ENCODE measurements around the gene NAA60.
"Not testable (repeated sequence)": the region's sequence is repeated elsewhere in the genome, so short reads cannot be mapped to it uniquely, and the experiment has no call there.

NAA60 gene

DNA sequence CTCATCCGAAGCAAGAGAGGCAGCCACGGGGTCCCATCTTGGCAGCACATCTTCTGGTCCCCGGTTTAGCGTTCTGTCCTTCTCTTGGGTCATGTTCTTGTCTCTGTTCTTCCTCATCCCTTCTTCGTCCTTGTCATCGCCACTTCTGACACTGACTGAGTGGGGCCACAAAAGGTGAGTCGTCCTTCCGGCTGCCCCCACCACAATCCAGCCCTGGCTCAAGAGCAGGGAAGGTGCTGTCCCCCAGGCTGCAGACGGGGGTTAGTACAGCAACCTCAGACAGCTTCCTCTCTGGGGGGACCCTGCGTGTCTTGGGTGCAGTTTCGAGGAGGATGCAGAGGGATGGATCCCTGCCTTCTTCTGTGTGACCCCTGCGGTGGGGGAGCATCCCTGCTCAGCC is 21.8 kb downstream of the NAA60 start:
- no peak for DNase-seq

DNA sequence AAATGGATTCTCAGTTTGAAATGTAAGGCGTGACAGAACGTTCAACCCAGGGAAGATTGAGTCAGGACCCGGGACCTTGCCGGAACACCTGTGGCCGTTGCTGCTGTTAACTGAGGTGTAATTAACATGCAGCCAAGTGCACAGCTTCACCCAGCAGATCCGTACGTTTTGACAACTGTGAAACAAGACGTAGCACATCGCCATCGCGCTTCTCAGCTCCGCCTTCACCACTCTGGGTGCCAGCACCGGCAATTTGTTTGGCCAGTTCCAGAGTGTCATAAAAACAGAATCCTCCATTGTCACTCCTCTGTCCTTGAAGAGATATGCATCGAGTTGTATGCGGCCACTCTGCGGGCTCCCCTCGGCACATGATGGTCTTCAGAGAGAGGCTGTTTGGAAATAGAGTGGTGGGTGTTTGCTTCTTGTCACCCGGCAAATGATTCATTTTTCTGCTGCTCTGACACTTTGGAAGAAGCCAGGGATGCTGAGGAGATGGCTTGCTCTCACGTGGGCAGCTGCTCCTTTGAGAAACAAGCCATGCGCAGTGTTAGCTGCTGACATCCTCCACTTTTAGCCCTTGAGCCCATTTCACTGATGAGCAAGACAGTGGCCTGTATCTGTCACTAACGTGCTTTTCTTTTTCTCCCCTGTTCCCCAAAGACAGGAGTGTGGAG is 22.6 kb downstream of the NAA60 start:
- no peak for DNase-seq

DNA sequence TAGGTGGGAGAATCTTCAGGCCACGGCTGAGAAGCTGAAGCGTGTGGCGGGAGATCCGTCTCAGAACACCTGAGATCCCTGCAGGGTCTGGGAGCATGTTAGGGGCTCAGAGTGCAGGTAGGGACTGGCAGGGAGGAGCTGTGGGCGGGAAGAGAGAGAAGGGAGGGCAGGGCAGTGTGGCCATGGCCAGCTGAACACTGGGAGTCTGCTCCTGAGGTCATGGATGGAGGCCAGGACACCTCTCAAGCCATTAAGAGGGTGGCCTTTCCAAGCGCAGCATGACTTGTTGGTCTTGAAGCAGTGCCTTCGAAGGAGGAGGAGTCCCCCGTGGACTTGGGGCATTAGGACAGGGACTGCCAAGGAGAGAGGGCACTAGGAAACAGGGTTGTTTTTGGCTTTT is 23.7 kb downstream of the NAA60 start:
- DNase-seq, result no peak

DNA sequence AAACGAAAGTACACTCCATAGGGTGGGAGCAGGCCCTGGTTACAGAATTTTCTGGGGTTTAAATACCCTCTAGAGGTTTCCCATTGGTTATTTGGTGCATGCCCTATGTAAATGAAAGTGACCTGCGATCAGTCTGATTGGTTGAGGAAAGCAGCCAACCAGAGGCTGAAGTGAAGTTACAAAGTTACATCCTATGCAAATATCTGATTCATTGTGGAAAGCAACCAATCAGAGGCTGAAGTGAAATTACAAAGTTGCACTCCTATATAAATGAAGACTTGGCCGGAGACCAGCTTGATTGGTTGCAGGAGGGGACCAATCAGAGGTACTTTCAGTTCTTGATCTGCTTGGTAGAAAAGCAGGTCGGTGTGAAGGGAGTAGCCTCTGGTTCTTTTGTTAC is 24.4 kb downstream of the NAA60 start:
- DNase-seq, result no peak

DNA sequence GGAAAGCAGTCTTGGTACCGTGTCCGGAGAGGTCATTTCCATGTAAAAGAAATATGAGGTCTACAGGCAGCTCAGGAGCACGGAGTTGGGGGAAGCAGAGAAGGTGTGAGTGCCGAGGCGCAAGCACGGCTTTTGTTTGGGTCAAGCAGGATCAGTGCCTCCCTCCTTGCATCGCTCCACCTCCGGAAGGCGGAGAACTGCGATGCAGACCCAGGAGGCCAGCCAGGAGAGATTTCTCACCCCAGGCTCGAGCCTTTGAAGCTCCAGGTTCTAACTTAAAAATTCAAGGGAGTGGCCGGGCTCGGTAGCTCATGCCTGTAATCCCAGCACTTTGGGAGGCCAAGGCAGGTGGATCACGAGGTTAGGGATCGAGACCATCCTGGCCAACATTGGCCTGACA is 25.0 kb downstream of the NAA60 start:
- no peak for DNase-seq

DNA sequence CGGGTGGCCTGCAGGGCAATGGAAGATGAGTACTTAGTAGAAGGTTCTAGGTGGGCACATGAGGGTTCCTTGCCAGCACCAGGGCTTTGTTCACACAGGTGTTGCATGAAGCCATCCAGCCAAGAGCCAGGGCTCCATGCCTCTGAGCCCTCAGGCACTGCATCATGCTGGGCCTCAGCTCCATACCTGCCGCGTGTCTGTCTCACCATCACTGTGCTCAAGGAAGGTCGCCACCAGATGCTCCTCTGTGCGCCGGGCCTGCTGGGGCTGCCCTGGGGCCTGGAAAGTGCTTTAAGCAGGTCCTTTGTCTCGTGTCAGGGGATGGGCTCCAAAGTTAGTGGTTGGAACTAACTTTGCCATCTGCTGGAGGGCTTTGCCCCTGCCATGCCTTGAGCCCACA is 26.3 kb downstream of the NAA60 start:
- DNase-seq, result no peak

DNA sequence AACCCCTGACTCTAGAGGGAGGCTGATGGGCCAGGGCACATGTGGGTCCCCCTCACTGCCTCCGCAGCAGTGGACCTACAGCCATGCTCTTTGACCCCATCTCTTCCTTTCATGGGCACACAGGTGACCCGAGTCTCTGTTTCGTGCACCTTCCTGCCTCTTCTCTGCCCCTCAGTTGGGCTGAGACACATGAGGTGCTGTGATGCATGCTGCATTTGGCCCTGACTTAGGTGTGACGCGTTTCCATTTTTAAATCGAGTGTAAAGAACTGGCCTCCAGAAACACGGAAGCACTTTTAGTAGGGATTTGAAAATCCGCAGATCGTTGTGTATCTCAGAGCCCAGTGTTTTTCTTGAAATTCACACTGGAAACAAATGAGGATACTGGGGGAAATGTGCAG is 27.2 kb downstream of the NAA60 start:
- no peak for DNase-seq

DNA sequence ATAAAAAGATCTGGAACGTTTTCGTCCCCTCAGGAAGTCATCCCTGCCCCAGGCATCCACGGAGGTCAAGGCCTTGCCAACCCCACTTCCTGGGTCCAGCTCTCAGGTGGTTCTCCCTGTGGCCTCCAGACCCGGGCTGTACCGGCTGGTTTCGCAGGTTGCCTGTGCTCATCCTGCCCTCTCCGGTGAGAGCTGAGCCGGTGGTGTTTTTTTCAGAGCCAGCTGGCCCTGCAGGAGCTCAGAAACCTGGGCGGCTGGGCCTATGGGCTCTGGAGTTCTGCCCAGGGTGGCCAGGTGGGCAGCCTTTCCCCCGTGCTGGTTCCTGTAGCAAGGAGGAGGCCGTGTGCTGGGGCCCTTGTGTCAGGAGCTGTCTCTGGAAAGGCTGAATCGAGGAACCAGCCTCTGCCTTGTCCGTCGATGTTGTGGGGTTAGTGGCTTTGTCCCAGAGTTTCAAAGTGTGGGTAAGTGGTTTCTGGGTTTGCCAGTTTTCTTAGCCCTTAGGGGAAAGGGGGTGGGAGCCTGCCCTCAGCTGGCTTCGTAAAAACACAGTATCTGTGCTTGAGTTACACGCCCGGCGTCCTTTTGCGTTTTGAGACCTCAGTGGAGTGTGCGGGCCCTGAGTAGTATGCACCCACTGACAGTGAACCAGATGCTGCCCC is 28.2 kb downstream of the NAA60 start:
- no peak for DNase-seq

DNA sequence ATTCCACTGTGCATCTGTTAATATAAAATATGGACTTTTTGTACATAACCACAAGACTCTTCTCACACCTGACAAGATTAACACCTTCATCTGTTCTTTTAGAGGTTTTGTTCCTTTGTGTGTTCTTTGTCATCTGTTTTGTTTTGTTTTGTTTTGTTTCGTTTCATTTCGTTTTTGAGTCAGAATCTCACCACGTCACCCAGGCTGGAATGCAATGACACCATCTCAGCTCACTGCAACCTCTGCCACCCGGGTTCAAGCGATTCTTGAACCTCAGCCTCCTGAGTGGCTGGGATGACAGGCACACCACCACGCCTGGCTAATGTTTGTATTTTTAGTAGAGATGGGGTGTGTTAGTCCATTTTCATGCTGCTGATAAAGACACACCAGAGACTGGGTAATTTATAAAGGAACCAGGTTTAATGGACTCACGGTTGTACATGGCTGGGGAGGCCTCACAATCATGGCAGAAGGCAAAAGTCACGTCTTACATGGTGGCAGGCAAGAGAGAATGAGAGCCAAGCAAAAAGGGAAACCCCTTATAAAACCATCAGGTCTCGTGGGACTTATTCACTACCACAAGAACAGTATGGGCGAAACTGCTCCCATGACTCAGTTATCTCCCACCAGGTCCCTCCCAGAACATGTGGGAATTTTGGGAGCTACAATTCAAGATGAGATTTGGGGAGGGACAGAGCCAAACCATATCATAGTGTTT is 29.6 kb downstream of the NAA60 start:
- DNase-seq, result no peak

DNA sequence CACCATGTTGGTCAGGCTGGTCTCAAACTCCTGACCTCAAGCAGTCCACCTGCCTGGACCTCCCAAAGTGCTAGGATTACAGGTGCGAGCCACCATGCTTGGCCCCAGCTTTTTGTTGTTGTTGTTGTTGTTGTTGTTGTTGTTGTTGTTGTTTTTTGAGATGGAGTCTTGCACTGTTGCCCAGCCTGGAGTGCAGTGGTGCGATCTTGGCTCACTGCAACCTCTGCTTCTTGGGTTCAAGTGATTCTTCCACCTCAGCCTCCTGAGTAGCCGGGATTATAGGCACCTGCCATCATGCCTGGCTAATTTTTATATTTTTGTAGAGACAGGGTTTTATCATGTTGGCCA is 30.1 kb downstream of the NAA60 start:
- not testable (repeated sequence) for DNase-seq

DNA sequence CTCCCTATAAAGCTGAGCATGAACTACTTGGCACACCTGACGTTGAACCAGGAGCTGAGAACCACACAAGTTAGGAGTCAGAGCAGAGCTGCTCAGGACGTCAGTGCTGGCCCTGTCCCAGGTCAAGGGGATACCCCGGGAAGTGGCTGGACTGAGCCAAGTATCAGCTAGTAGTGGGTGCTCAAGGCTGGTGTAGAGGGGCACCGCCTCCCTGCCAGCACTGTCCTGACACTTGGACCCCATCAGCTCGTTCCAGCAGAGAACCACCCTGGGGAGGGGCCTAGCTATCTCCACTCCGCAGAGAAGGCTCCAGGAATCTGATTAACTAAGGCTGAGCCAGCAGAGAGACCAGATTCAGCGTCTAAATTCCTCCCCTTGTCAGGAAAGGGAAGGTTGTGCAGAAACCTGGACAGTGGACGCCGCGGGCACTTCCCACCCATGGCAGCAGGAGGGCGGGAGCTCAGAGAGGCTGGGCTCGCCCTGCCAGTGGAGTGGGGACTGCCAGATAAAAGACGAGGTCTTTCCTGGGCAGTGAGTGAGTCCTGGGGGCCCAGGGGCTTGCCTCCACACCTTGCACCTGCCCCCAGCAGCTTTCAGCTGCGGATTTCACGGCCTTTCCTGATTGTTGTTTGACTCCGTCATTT is 30.8 kb downstream of the NAA60 start:
- DNase-seq, result no peak

DNA sequence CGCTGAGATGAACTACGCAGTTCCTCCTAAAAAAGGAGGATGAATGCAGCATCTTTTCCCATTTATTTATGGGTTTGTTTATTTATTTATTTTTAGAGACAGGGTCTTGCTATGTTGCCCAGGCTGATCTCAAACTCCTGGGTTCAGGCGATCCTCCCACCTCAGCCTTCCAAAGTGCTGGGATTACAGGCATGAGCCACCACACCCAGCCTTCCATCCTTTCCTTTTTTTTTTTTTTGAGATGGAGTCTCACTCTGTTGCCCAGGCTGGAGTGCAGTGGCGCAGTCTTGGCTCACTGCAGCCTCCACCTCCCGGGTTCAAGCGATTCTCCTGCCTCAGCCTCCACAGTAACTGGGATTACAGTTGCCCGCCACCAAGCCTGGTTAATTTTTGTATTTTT is 31.4 kb downstream of the NAA60 start:
- not testable (repeated sequence) for DNase-seq

DNA sequence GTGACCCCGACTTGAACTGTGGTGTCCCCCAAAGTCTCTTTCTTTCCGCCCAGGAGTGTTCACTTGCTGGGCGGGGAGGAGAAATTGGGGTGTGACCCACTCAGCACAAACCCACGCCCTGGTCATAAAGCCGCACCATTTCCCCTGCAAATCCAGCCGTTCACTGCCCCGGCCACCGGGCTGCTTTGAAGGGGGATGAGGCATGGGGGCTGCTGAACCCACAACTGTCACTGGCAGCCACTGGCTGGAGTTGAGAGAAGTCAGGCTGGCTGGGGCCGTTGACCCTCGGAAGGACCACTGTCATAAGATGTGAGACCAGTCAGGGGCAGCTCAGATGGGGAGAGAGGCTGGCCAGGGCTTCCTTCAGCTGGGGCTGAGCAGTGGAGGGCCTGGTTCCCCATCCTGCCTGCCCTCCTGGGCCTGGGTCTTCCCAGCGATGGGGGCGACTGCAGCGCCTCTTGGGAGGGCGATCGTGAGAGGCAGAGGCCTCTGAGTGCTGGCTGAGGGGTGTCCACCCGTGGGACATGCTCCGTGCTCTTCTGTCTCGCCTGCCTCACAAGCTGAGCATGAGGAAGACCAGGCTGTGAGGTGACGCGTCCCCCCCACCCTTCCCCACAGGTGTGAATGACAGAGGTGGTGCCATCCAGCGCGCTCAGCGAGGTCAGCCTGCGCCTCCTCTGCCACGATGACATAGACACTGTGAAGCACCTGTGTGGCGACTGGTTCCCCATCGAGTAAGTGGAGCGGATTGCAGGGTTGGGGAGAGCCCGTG is 32.3 kb downstream of the NAA60 start:
- DNase-seq, result no peak

DNA sequence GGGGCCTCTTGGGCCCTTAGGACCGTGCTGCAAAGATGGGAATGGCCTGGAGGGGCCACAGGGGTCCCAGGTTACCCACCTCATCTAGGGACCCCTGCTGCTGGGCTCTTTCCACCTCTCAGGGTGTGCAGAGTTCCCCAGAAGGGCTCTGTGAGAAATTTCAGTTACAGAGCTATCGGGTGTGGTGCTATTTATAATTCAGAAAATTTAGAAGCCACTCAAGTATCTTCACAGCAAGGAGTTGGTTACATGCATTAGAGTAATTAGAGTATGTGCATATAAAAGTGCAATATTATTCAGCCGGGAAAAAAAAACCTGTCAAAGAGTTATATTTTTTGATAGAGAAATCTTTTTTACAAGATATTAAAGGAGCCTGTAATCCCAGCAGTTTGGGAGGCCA is 32.9 kb downstream of the NAA60 start:
- no peak for DNase-seq

DNA sequence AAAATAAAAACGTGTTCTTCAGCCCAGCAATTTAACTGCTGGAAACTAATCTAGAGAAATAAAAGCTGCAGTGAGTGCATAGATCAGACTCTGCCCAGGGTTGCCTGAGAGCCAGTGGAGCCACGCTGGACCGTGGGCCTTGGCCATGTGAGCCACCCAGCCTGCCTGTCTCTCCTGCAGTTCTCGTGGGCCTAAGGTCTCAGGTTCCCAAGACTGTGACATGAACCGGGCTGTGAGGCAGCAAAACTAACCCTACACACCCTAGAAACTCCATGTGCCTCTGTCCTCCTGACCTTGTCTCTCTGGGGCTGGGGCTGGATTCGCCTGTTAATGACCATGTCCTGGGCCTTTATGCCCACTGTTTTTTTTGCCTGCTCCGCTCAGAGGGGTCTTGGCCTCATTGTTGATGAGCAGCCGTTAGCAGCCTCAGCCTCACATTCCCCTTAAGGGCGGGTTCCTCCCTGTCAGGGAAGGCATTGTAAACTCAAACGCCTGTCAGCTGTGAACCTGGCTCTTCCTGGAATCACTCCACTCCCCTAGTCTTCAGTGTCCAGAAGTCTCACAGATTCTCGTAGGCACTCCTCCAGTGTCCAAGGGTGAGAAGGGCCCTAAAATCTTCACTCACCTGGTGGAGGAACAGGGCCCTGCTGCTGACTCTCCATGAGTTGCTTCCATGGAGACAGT is 34.9 kb downstream of the NAA60 start:
- DNase-seq, result no peak

DNA sequence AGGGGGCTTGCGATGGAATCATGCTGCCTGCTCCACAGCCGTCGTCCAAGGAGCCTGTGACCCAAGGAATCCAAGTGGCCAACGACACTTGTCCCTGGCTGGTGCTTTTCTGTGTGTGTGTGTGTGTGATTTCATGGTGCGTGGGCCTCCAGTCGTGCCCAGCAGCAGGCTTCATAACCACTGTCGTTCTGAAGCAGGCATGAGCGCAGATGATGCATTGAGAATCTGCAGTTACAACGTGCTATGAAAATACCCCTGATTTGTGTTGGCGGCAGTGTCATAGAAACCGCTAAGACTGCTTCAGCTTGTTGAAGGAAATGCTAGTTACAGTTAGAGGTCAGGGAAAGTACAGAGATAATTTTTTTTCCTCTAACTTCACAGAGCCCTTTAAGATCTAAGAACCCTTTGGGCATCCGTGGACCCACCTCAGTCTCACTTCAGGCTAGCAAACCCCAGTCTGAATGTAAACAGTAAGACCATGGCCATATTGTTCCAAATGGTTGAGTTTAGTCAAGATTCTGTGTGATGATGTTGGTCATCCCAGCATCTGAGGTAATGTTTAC is 36.3 kb downstream of the NAA60 start:
- no peak for DNase-seq

DNA sequence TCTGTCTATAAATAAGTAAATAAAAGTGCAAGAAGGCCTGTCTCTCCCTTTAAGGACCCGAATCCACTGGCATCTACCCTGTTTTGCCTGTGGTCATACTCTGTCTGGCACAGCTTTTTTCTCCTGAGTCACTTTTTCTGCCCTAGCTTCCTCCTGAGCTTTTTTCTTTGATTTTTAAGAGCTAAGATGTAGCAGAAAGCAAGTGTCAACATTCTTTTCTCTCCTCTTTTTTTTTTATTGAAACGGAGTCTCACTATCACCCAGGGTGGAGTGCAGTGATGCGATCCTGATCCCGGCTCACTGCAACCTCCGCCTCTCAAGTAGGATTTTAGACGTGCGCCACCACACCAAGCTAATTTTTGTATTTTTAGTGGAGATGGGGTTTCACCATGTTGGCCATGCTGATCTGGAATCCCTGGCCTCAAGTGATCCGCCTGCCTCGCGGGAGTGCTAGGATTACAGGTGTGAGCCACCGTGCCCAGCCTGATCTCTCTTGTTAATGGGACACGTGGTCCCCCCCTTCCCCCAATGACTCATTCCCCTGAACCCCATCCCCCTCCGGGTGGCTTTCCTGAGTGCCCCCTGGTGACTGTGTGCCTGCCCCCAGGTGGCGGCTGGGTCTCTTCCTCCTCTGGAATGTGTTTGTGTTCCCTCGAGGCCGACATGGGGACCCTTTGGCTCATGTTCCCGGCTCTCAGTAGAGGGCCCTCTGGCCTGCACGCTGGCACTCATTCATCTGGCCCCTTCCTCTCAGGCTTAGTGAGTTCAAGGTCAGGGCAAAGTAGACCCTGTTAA is 37.6 kb downstream of the NAA60 start:
- no peak for DNase-seq

DNA sequence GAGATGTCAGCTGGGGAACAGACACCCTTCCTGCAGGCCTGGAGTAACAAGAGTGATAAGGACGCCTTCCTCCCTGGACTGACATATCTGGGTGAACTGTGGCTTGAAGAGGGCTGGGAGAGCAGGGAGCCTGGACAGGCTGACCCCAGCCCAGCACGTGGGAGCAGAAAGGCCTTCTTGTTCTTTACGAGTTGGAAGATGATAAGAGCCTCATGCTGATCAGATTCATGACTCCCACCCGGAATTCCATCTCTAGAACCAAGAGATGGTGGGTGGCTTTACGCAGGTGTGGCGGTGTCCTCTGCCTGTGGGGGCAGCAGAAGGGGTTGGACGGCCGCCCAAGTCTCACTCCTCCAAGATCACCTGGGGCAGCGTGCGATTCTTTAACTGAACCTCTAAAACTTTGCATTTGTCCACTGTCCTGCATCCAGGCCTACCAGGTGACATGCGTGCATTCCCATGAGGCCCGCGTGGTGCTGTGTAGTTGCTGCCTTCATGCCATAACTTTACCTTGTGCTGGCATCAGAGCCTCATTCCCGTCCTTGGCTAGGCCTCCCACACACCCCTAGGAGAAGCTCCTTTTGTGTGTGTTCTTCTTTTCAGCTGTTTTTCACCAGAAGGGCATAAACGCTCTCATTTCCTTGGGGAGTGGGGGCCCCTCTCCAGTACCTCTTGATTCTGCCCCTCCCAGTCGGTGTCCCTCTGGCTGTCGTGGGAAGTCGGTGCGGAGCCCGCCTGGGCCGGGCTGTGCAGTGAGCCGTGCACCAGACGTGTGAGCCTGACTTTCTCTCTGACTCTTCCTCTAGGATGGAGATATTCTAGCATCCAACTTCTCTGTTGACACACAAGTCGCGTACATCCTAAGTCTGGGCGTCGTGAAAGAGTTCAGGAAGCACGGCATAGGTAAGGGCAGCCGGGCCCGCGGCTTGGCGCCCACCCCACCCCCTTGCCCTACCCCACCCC is 38.5 kb downstream of the NAA60 start:
- DNase-seq, result no peak

DNA sequence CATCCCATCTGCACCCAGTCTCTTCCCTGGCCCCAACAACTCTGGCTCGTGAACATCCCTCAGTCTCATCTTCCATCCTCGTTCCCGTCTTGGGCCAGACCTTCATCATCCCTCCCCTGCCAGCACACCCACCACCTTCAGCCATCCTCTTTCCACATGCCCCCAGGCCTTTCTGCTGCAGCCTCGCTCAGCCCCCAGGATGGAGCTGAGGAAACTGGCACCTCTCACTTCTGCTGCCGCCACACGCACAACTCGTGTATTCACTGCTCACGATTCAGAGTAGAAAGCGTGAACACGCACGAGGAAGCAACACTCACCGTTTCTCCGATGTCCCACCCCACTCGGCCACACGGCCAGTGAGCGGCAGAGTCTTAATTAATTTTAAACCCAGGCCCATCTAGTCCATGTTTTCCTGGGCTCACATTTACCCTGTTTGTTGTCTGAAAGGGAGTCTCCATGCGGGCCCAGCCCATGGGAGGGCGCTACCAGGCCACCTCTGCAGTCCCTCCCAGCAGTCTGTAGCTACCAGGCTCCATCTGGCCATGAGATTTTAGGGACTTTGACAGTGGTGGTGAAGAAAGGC is 39.3 kb downstream of the NAA60 start:
- DNase-seq, result no peak
